Activated CD4-positive, alpha-beta T cell treated with anti-CD3 and anti-CD28 coated beads, Interleukin-2, Interleukin-4, amounts not matched to agents 100 ng/mL and 50 ng/mL, durations not matched to agents 16 hours and 8 hours (primary cell): ENCODE data around the gene PHKB.

Experiments used
- DNase-seq: peaks from one replicate; pipeline ENCODE4 v3.0.0-alpha.2; 2020; ENCODE audit warnings: low spot score

Gene PHKB

GRCh38 chr16:47571049-47571448 lies 109.9 kb downstream of the PHKB start:
- DNase-seq, result no peak

- no peak for DNase-seq
These were observed 110.6 kb downstream of the PHKB start for GRCh38 chr16:47571711-47572110.

DNA sequence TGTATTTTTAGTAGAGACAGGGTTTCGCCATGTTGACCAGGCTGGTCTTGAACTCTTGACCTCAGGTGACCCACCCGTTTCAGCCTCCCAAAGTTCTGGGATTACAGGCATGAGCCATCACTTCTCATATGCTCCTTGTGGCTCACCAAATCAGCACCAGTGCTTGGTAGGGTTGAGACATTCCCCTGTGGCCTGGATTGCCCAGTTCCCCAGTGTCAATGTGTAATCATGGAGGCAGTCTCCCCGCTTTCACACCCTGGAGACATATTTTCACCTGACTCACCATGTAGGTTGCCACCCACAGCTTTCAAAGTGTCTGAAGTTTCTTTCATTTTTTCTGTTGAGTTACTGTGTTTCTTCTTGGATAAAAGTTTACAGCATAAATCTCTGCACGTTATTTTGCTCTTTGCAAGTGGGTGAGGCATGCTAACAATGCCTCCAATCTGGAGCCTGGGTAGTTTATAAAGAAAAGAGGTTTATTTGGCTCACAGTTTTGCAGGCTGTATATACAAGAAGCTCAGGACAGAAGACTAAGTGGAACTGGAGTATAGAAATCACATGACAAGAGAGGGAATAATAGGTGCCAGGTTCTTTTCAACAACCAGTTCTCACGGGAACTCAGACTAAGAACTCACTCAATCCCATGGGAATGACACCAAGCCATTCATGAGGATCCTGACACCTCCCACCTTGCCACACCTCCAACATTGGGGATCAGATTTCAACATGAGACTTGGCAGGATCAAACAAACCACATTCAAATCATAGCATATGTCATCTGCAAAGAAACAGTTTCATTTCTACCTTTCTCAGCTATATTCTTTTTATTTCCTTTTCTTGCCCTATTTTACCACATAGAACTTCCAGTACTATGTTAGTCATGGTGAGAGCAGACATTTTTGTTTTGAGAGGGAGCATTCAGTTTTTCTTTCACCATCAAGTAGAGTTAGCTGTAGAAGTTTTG lies 113.2 kb downstream of the PHKB start:
- peak; percentile 12 for DNase-seq

DNA sequence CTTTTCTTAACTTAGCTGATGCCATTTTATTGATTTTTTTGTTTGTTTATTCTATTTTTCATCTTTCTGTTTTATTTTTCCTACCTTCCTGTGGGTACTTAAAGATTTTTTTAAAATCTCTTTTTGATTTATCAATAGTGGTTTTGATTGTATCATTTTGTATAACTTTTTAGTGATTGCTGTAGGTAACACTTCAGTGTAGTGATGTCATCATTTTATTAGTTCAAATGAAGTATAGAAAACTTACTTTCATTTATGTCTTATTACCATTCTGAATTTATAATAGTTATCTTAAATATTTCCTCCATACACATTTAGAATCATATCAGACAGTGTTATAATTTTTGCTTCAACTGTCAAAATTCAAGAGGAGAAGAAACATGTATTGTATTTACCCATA lies 115.9 kb downstream of the PHKB start:
- no peak for DNase-seq

DNA sequence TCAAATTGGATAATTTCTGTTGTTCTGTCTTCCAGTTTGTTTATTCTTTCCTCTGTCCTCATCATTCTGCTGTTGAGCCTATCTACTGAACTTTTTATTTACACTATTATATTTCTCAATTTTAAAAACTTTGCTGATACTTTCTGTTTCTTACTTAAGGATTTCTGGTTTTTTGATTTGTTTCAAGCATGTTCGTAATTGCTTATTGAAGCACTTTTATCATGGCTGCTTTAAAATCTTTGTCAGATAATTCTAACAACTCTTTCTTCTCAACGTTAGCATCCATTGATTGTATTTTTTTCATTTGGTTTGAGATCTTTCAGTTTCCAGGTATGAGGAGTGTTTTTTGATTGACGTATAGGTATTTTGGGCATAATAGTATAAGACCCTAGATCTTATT lies 116.9 kb downstream of the PHKB start:
- DNase-seq, result no peak

GRCh38 chr16:47578573-47578972 lies 117.4 kb downstream of the PHKB start:
- DNase-seq, result no peak

GRCh38 chr16:47581114-47581513 lies 120.0 kb downstream of the PHKB start:
- no peak for DNase-seq

DNA sequence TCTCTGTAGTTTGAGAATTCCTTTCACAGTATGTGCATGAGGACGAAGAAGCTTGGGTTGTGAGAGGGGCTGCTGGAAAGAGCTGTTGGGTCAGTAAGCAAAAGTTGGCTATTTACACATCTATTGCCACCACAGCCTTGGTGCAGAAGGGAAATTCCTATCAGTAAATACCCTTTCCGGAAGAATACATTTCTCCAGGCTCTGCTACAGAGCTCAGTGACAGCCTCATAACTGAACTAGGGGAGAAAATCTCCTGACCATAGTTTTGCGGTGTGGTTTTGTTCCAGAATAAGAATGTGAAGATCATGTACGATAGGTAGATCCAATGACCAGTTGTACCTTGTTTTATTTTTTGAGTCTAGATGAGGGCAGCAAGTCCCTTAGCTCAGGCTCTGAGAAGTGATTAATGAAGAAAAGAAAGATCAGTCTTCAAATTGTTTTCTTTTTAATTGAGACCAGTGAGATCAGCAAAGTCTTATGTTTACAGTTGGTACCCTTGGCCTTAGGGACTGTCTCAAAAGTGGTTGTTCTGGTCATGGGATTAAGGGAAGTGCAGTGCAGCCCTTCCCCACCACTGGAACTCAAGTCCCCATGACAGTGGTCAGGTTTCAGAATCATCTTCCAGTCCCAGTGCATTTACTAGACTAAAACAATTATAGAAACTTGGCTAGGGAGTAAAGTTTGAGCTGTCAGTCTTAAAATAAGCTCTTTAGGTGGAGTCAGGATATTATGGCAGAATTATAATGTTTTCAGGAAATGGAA lies 123.5 kb downstream of the PHKB start:
- DNase-seq, result no peak

DNA sequence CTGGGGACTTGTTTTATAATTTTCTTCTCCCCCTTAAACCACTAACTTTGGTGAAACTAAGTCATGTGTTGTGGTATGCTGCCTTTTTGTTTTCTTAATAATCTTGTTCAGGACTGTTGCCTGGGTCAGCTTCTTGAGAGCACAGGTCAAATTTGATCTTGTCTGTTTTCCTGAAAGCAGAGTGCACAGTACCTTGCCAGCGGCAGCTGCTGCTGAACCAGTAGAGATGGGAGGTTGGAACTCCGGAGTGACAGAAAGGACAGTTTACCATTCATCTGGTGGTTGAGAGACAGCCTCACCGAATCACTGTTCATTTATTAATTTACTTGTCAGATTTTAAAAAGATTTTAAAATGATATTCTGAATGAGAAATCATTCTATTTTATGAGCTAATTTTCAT lies 125.0 kb downstream of the PHKB start:
- no peak for DNase-seq

- no peak for DNase-seq
These were observed 129.3 kb downstream of the PHKB start for GRCh38 chr16:47590472-47590871.

GRCh38 chr16:47592232-47592631 lies 131.1 kb downstream of the PHKB start:
- no peak for DNase-seq

- no peak for DNase-seq
These were observed 138.4 kb downstream of the PHKB start for GRCh38 chr16:47599512-47599911.

- DNase-seq, result no peak
These were observed 139.2 kb downstream of the PHKB start for GRCh38 chr16:47600376-47600775.

GRCh38 chr16:47604306-47604705 lies 143.2 kb downstream of the PHKB start:
- DNase-seq, result no peak

- no peak for DNase-seq
These were observed 149.9 kb downstream of the PHKB start for GRCh38 chr16:47611042-47611441.

DNA sequence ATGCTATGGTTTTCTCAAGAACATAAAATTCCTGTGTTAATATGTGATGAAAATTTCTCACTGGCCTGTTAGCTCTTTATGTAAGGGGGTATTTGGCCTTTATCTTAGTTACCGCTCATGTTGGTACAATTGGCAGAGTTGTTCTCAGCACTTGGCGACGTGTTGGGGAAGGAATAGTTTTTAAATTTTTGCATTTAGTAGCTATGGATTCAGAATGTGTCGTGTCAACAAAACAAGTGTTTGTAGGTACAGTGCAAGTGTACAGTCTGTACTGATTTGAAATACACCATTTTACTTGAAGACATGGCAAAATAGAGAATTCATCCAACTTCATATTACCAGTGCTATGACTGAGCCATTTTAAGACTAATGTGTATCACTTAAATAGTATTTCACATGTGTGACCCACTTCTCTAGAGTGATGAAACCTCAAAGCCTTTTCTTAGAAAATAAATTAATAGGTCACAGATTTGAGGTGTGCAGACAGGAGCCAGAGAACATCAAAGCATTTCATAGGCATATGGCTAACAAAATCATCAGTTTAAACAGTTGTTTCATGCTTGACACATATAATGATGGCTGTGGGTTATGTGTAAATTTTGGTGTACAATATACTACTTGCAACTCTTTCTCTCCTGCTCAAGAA lies 150.8 kb downstream of the PHKB start:
- no peak for DNase-seq

GRCh38 chr16:47612711-47613110 lies 151.6 kb downstream of the PHKB start:
- DNase-seq, result no peak

DNA sequence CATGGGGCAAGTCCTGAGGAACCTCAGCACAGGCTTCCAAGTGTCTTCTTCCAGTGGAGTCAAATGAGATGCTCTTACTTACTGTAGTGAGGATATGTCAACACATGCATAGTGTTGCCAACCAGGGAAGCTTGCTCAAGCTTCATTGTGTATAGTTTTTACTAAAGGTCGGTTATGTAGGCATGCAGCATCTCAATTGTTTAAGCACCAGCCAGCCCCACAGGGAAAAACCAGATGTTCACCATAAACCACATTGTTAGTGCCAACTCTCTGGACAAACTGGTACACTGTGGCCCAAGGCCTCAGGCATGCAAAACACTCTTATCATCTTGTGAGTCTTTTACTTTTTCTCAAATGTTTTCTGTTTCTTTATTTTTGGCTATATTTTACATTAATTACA lies 152.1 kb downstream of the PHKB start:
- no peak for DNase-seq

GRCh38 chr16:47617732-47618131 lies 156.6 kb downstream of the PHKB start:
- no peak for DNase-seq

DNA sequence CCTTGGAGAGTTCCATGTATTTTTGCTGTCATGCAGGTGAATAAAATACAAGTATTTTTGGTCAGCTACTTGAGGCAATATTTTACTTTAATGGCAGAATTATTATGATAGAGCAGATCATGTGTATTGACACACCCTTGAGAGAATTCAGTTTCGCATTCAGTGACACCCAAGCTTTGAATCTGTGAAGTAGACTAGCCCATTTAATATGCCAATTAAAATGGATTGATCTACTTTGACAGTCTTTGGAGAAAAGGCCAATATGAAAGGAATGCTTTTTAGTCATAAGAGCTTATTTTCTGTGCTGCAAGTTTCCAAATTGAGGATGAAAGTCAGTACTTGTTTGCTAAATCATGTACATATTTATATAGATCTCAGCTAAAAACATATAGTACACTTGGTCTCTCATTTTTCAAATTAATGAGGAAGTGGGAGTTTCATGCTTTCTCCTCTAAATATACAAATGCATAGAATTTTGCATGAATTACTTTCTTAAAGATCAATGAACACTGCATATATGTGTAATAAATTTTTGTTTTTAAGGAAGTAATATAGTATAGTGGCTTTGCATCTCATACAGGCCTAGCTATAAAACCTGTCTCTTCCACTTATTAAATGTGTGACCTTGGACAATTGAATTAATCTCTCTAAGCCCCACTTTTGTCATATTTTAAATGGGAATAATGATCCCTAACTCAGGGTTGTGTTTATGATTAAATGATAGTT lies 161.5 kb downstream of the PHKB start:
- DNase-seq, result no peak

DNA sequence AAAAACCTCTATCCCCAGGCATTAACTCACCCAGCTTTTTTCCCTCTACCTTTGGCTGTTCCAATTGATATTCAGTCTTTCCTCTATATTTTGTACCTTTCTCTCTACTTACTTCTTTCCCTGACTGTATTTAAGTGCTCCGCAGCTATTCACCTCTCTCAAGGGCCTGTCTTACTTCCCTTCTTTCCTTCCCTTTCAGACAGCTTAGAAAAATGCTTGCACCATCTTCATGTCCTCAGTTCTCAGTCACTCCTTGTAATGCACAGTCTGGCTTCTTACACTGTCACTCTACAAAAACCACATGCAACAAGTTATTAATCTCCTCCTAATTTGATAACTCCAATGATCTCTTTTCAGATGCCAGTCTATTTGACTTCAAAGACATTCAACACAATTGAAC lies 163.4 kb downstream of the PHKB start:
- DNase-seq, result no peak

- DNase-seq, result no peak
These were observed 164.0 kb downstream of the PHKB start for GRCh38 chr16:47625115-47625567.
